Vagina (tissue), 2 donors: Measurements from ENCODE around the gene ECHDC3.

Experiments
- POLR2A ChIP-seq, 2 donors: fragments of 450-650 bp; IDR thresholded peaks; one replicate each; pipeline ENCODE4 v1.6.1; 2017; ENCODE audit warnings: antibody characterized with exemption in 2 of 2, mild to moderate bottlenecking in 2 of 2, moderate library complexity in 2 of 2
- POLR2AphosphoS5 ChIP-seq, 2 donors: sonication (generic); formaldehyde crosslinking; IDR thresholded peaks; one replicate each; pipeline ENCODE4 v1.9.0; 2017; ENCODE audit warnings: antibody characterized with exemption in 2 of 2, mild to moderate bottlenecking in 2 of 2, low read depth in 1 of 2; ENCODE audit not compliant: insufficient read depth in 1 of 2
- TF ChIP-seq, protein P1 (sequence below), 3 experiments: fragments of 450-650 bp in 2 of 3; fragments of 200-600 bp in 1 of 3; sonication (generic) in 1 of 3; IDR thresholded peaks; one replicate each; pipeline ENCODE4 v1.5.1; 2017 to 2019; ENCODE audit warnings: antibody characterized with exemption in 3 of 3, mild to moderate bottlenecking in 2 of 3, moderate library complexity in 2 of 3

DNA sequence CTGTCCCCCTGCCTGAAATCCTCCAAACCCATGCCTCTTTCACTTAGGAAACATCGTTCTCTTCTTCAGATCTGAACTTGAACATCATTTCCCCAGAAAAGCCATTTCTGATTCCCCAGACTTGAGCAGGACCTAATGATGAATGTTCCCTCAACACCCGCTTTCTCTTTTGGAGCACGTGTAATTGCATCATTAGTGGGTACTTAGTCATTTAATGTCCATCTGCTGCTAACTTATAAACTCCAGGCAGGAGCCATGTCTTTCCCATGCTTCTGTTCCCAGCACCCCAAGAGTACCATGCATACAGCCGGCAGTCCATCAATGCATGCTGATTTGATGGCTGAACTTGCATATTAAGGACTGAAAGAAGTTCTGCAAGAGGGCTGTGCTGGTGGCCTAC lies 36.5 kb upstream of the ECHDC3 start:
- TF ChIP-seq POLR2A (IDR thresholded peaks at IDR 0.05): no peak
- no peak for TF ChIP-seq POLR2AphosphoS5 (IDR thresholded peaks at IDR 0.05; ENCODE audit: insufficient read depth in 1 of 2, low read depth in 1 of 2)
- TF ChIP-seq, protein P1, sequence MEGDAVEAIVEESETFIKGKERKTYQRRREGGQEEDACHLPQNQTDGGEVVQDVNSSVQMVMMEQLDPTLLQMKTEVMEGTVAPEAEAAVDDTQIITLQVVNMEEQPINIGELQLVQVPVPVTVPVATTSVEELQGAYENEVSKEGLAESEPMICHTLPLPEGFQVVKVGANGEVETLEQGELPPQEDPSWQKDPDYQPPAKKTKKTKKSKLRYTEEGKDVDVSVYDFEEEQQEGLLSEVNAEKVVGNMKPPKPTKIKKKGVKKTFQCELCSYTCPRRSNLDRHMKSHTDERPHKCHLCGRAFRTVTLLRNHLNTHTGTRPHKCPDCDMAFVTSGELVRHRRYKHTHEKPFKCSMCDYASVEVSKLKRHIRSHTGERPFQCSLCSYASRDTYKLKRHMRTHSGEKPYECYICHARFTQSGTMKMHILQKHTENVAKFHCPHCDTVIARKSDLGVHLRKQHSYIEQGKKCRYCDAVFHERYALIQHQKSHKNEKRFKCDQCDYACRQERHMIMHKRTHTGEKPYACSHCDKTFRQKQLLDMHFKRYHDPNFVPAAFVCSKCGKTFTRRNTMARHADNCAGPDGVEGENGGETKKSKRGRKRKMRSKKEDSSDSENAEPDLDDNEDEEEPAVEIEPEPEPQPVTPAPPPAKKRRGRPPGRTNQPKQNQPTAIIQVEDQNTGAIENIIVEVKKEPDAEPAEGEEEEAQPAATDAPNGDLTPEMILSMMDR (IDR thresholded peaks at IDR 0.05): no peak
